Measurements from ENCODE around the gene ARPC1A.

- TF ChIP-seq CTCF (IDR thresholded peaks at IDR 0.05) (no peak), POLR2AphosphoS5 (IDR thresholded peaks at IDR 0.05) (no peak)
These were observed 1.1 kb upstream of the ARPC1A start for GRCh38 chr7:99324559-99324958.
